Erythroblast (primary cell): ENCODE measurements around the gene FAM124A.

Experiments used
- GATA1 ChIP-seq: IDR thresholded peaks from 2 replicates; pipeline ENCODE4 v1.6.1; 2011; ENCODE audit warnings: low read depth, mild to moderate bottlenecking, control low read depth, low read length, moderate library complexity
- POLR2A ChIP-seq: IDR thresholded peaks from 2 replicates; pipeline ENCODE4 v1.6.1; 2011; ENCODE audit warnings: mild to moderate bottlenecking, low read length

GRCh38 chr13:51237887-51238286 lies 15.7 kb downstream of the FAM124A start:
- TF ChIP-seq POLR2A (no peak), GATA1 (no peak)
